Measurements from ENCODE around the gene NOX3. TPM values are rescaled to one million over a fixed set of nuclear protein-coding genes. Genes with fewer than 3 reads are reported as not detected.

Gene NOX3
- total and polyA plus RNA-seq, 2 donors (not counting 1 experiment from before 2014, with no cell fraction given) = not detected

GRCh38 chr6:155389130-155389529 lies 66.5 kb downstream of the NOX3 start:
- POLR2A ChIA-PET = no interaction called here
- 100% methylated on average over 1 of the region's 3 CpGs for WGBS (ENCODE audit: insufficient coverage)

GRCh38 chr6:155388591-155388990 lies 67.0 kb downstream of the NOX3 start:
- peaks cover 0 to 7% (median 6%) of the 10 kb centered on the region in 3 donors for H3K9me3 ChIP-seq (ENCODE audit: control extremely low read depth in 1 of 3, control insufficient read depth in 2 of 3, insufficient read depth in 1 of 3, low read length in 2 of 3)
- CTCF ChIA-PET = no interaction called here
- intact Hi-C loops (cut with micrococcal nuclease) = no loop called here

More at GRCh38 chr6:155389130-155389529, 66.5 kb downstream of the NOX3 start:
- CTCF ChIA-PET = no interaction called here
- H2AFZ ChIP-seq (ENCODE audit: insufficient read depth, low read depth, low read length, poor library complexity, severe bottlenecking) = no peak overlapping the region
- H3K36me3 ChIP-seq (replicated peaks in 1 of 2; ENCODE audit: control extremely low read depth in 1 of 2, control insufficient read depth in 1 of 2, extremely low read depth in 1 of 2, insufficient read depth in 2 of 2, low read length in 1 of 2) = no peaks in the 10 kb centered on the region
- no peak overlapping the region for H3K9ac ChIP-seq (ENCODE audit: low read length)
- intact Hi-C loops (cut with micrococcal nuclease) = no loop called here
- peaks cover 3 to 10% of the 10 kb centered on the region in 2 donors for H3K4me1 ChIP-seq (ENCODE audit: control insufficient read depth in 2 of 2, insufficient read depth in 2 of 2, low read length in 2 of 2)
- no peak for TF ChIP-seq EZH2 (IDR thresholded peaks at IDR 0.05; ENCODE audit: borderline replicate concordance, insufficient read depth, low read depth, low read length, poor library complexity, severe bottlenecking)
- TF ChIP-seq CTCF (IDR thresholded peaks at IDR 0.05) = no peak
- H3K4me1 Mint-ChIP-seq = peaks cover 11% of the 10 kb centered on the region
- no peaks in the 10 kb centered on the region for H4K20me1 ChIP-seq (ENCODE audit: control insufficient read depth, insufficient read depth, low read length, poor library complexity, severe bottlenecking)
- no peak overlapping the region for H3K27ac ChIP-seq (ENCODE audit: low read length in 2 of 2)
- peaks cover 5% of the 10 kb centered on the region for H3K9me3 Mint-ChIP-seq (ENCODE audit: insufficient read depth)
- no peak overlapping the region for H3K27ac Mint-ChIP-seq
- no peak for DNase-seq
- peaks cover 0 to 7% (median 6%) of the 10 kb centered on the region in 3 donors for H3K9me3 ChIP-seq (ENCODE audit: control extremely low read depth in 1 of 3, control insufficient read depth in 2 of 3, insufficient read depth in 1 of 3, low read length in 2 of 3)
- H3K27me3 Mint-ChIP-seq = no peaks in the 10 kb centered on the region
- no peak for ATAC-seq (ENCODE audit: low read depth)
- H3K4me3 Mint-ChIP-seq = no peak overlapping the region
- H3K79me2 ChIP-seq (ENCODE audit: control insufficient read depth, insufficient read depth, low read length) = no peaks in the 10 kb centered on the region
- no peak overlapping the region for H3K4me2 ChIP-seq (replicated peaks; ENCODE audit: low read depth, low read length, poor library complexity, severe bottlenecking)
- no peaks in the 10 kb centered on the region for H3K27me3 ChIP-seq (replicated peaks in 1 of 4; ENCODE audit: control extremely low read depth in 1 of 4, control insufficient read depth in 3 of 4, insufficient read depth in 4 of 4, low read length in 3 of 4)
- H3K4me3 ChIP-seq (ENCODE audit: control extremely low read depth in 1 of 5, extremely low read depth in 1 of 5, insufficient read depth in 1 of 5, low read depth in 2 of 5, low read length in 4 of 5) = no peak overlapping the region

More at GRCh38 chr6:155388591-155388990, 67.0 kb downstream of the NOX3 start:
- H3K27me3 Mint-ChIP-seq = no peaks in the 10 kb centered on the region
- H3K9me3 Mint-ChIP-seq (ENCODE audit: insufficient read depth) = peaks cover 5% of the 10 kb centered on the region
- H3K36me3 ChIP-seq (replicated peaks in 1 of 2; ENCODE audit: control extremely low read depth in 1 of 2, control insufficient read depth in 1 of 2, extremely low read depth in 1 of 2, insufficient read depth in 2 of 2, low read length in 1 of 2) = no peaks in the 10 kb centered on the region
- POLR2A ChIA-PET = no interaction called here
- ATAC-seq (ENCODE audit: low read depth) = no peak
- DNase-seq = no peak
- no peak overlapping the region for H2AFZ ChIP-seq (ENCODE audit: insufficient read depth, low read depth, low read length, poor library complexity, severe bottlenecking)
- no peak overlapping the region for H3K4me2 ChIP-seq (replicated peaks; ENCODE audit: low read depth, low read length, poor library complexity, severe bottlenecking)
- no peak overlapping the region for H3K27ac ChIP-seq (ENCODE audit: low read length in 2 of 2)
- H3K27me3 ChIP-seq (replicated peaks in 1 of 4; ENCODE audit: control extremely low read depth in 1 of 4, control insufficient read depth in 3 of 4, insufficient read depth in 4 of 4, low read length in 3 of 4) = no peaks in the 10 kb centered on the region
- no peak overlapping the region for H3K9ac ChIP-seq (ENCODE audit: low read length)
- H3K27ac Mint-ChIP-seq = no peak overlapping the region
- H4K20me1 ChIP-seq (ENCODE audit: control insufficient read depth, insufficient read depth, low read length, poor library complexity, severe bottlenecking) = no peaks in the 10 kb centered on the region
- no peak overlapping the region for H3K4me3 Mint-ChIP-seq
- H3K4me1 Mint-ChIP-seq = peaks cover 11% of the 10 kb centered on the region
- no peak overlapping the region for H3K4me3 ChIP-seq (ENCODE audit: control extremely low read depth in 1 of 5, extremely low read depth in 1 of 5, insufficient read depth in 1 of 5, low read depth in 2 of 5, low read length in 4 of 5)
- no peaks in the 10 kb centered on the region for H3K79me2 ChIP-seq (ENCODE audit: control insufficient read depth, insufficient read depth, low read length)
- peaks cover 3 to 10% of the 10 kb centered on the region in 2 donors for H3K4me1 ChIP-seq (ENCODE audit: control insufficient read depth in 2 of 2, insufficient read depth in 2 of 2, low read length in 2 of 2)
- TF ChIP-seq EZH2 (IDR thresholded peaks at IDR 0.05; ENCODE audit: borderline replicate concordance, insufficient read depth, low read depth, low read length, poor library complexity, severe bottlenecking) (no peak), CTCF (IDR thresholded peaks at IDR 0.05) (no peak)

All from B cell (primary cell).